MM.1S (cell line): ENCODE results near the gene HIPK4.
"Not testable (repeated sequence)": the region's sequence is repeated elsewhere in the genome, so short reads cannot be mapped to it uniquely, and the experiment has no call there.

Experiments used
- DNase-seq: peaks from one replicate; pipeline ENCODE4 v3.0.0-alpha.2; 2015
- H2AFZ ChIP-seq: fragments of 300-600 bp; sonication (generic); 2 replicates; pipeline ENCODE4 v1.6.0; 2016; ENCODE audit warnings: antibody characterized with exemption, low read length
- H3F3A ChIP-seq: fragments of 300-600 bp; sonication (generic); 2 replicates; pipeline ENCODE4 v1.6.1; 2016; ENCODE audit warnings: mild to moderate bottlenecking, antibody characterized with exemption, low read length, moderate library complexity, mixed read lengths; ENCODE audit not compliant: insufficient read depth
- H3K27ac ChIP-seq: fragments of 300-600 bp; sonication (generic); 2 replicates; pipeline ENCODE4 v1.5.1; 2016; ENCODE audit warnings: mild to moderate bottlenecking, low read length
- H3K27me3 ChIP-seq: fragments of 300-600 bp; sonication (generic); replicated peaks from 2 replicates; pipeline ENCODE4 v1.6.0; 2016; ENCODE audit warnings: low read length; ENCODE audit not compliant: insufficient read depth
- H3K36me3 ChIP-seq: fragments of 300-600 bp; sonication (generic); replicated peaks from 2 replicates; pipeline ENCODE4 v1.6.1; 2016; ENCODE audit warnings: mild to moderate bottlenecking, low read length, mixed read lengths; ENCODE audit not compliant: insufficient read depth
- H3K4me1 ChIP-seq: fragments of 300-600 bp; sonication (generic); 2 replicates; pipeline ENCODE4 v1.6.1; 2016; ENCODE audit warnings: low read length, mixed read lengths
- H3K4me2 ChIP-seq: fragments of 300-600 bp; sonication (generic); 2 replicates; pipeline ENCODE4 v1.6.0; 2016; ENCODE audit warnings: low read depth, low read length
- H3K4me3 ChIP-seq: fragments of 300-600 bp; sonication (generic); 2 replicates; pipeline ENCODE4 v1.5.1; 2016; ENCODE audit warnings: low read length, mixed read lengths
- H3K79me2 ChIP-seq: fragments of 300-600 bp; sonication (generic); 2 replicates; pipeline ENCODE4 v1.6.1; 2016; ENCODE audit warnings: mixed run types, low read length, mixed read lengths
- H3K9ac ChIP-seq: fragments of 300-600 bp; sonication (generic); 2 replicates; pipeline ENCODE4 v1.6.1; 2016; ENCODE audit warnings: low read length, mixed read lengths
- H3K9me2 ChIP-seq: fragments of 300-600 bp; sonication (generic); replicated peaks from 2 replicates; pipeline ENCODE4 v1.6.1; 2016; ENCODE audit warnings: mild to moderate bottlenecking, low read length, mixed read lengths; ENCODE audit not compliant: insufficient read depth
- H3K9me3 ChIP-seq: fragments of 300-600 bp; sonication (generic); replicated peaks from 2 replicates; pipeline ENCODE4 v1.6.1; 2016; ENCODE audit warnings: mild to moderate bottlenecking, low read length, mixed read lengths; ENCODE audit not compliant: insufficient read depth
- H4K20me1 ChIP-seq: fragments of 300-600 bp; sonication (generic); 2 replicates; pipeline ENCODE4 v1.6.1; 2016; ENCODE audit warnings: mild to moderate bottlenecking, low read length, moderate library complexity, mixed read lengths; ENCODE audit not compliant: insufficient read depth
- EZH2 ChIP-seq: fragments of 300-600 bp; sonication (generic); optimal IDR thresholded peaks from 2 replicates; pipeline ENCODE3; 2017; ENCODE audit warnings: low read depth, mild to moderate bottlenecking, antibody characterized with exemption, low read length, mixed read lengths
- EZH2phosphoT487 ChIP-seq: fragments of 300-600 bp; sonication (generic); IDR thresholded peaks from 2 replicates; pipeline ENCODE4 v1.6.1; 2018; ENCODE audit warnings: antibody characterized with exemption, low read length
- TF ChIP-seq, protein P1 (sequence below): fragments of 300-600 bp; sonication (generic); IDR thresholded peaks from 2 replicates; pipeline ENCODE4 v1.5.1; 2016; ENCODE audit warnings: antibody characterized with exemption, low read length, mixed read lengths

Gene HIPK4

DNA sequence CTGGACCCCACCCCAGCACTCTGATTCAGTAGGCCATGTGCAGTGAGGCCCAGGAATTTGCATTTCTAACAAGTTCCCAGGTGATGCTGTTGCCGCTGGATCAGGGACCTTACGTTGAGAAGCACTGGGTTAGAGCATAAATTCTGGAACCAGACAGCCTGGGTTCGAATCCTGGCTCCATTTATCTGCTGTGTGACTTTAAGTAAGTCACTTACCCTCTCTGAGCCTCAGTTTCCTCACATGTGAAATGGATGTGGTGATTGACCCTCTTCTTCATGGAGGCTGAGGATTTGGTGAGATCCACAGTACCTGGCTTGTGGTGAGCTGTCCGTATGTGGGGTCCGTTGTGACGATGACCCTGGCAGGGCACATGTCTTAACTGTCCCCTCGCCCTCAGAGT is 15.9 kb downstream of the HIPK4 start:
- DNase-seq = no peak
- no peak for TF ChIP-seq EZH2phosphoT487
- TF ChIP-seq EZH2 = no peak
- TF ChIP-seq, protein P1, sequence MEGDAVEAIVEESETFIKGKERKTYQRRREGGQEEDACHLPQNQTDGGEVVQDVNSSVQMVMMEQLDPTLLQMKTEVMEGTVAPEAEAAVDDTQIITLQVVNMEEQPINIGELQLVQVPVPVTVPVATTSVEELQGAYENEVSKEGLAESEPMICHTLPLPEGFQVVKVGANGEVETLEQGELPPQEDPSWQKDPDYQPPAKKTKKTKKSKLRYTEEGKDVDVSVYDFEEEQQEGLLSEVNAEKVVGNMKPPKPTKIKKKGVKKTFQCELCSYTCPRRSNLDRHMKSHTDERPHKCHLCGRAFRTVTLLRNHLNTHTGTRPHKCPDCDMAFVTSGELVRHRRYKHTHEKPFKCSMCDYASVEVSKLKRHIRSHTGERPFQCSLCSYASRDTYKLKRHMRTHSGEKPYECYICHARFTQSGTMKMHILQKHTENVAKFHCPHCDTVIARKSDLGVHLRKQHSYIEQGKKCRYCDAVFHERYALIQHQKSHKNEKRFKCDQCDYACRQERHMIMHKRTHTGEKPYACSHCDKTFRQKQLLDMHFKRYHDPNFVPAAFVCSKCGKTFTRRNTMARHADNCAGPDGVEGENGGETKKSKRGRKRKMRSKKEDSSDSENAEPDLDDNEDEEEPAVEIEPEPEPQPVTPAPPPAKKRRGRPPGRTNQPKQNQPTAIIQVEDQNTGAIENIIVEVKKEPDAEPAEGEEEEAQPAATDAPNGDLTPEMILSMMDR = no peak
- H3K36me3 ChIP-seq = no peaks in the 10 kb centered on the region

DNA sequence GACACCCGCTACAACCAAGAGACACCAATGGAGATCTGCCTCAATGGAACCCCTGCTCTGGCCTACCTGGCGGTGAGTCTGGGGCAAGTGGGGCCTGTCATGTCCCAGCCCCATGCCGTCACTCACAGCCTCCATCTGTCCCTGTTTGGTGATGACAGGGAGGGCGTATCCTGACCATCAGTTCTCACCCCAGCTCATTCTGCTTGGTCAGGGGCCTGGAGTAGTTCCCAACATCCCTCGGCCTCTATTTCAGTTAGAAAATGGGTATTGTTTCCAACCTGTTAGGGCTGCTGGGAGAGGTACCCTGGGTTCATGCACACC is 18.2 kb downstream of the HIPK4 start:
- Histone ChIP-seq H3K4me2 (no peak overlapping the region), H2AFZ (no peak overlapping the region), H3K9ac (no peak overlapping the region), H3K36me3 (no peaks in the 10 kb centered on the region), H3K4me1 (no peaks in the 10 kb centered on the region), H3K9me2 (no peaks in the 10 kb centered on the region), H3K27me3 (no peaks in the 10 kb centered on the region), H3F3A (no peaks in the 10 kb centered on the region), H3K4me3 (no peak overlapping the region), H3K27ac (no peak overlapping the region), H3K79me2 (no peaks in the 10 kb centered on the region), H4K20me1 (no peaks in the 10 kb centered on the region), H3K9me3 (no peaks in the 10 kb centered on the region)
- TF ChIP-seq, protein P1 = no peak
- no peak for TF ChIP-seq EZH2
- no peak for TF ChIP-seq EZH2phosphoT487
- no peak for DNase-seq

More for the DNA sequence above, 15.9 kb downstream of the HIPK4 start:
- no peaks in the 10 kb centered on the region for H3K27me3 ChIP-seq
- no peaks in the 10 kb centered on the region for H3F3A ChIP-seq
- H3K4me2 ChIP-seq = no peak overlapping the region
- no peak overlapping the region for H3K9ac ChIP-seq
- H3K9me3 ChIP-seq = no peaks in the 10 kb centered on the region
- H2AFZ ChIP-seq = no peak overlapping the region
- no peaks in the 10 kb centered on the region for H3K4me1 ChIP-seq
- H4K20me1 ChIP-seq = no peaks in the 10 kb centered on the region
- no peaks in the 10 kb centered on the region for H3K9me2 ChIP-seq
- H3K27ac ChIP-seq = no peak overlapping the region
- no peak overlapping the region for H3K4me3 ChIP-seq
- H3K79me2 ChIP-seq = no peaks in the 10 kb centered on the region

DNA sequence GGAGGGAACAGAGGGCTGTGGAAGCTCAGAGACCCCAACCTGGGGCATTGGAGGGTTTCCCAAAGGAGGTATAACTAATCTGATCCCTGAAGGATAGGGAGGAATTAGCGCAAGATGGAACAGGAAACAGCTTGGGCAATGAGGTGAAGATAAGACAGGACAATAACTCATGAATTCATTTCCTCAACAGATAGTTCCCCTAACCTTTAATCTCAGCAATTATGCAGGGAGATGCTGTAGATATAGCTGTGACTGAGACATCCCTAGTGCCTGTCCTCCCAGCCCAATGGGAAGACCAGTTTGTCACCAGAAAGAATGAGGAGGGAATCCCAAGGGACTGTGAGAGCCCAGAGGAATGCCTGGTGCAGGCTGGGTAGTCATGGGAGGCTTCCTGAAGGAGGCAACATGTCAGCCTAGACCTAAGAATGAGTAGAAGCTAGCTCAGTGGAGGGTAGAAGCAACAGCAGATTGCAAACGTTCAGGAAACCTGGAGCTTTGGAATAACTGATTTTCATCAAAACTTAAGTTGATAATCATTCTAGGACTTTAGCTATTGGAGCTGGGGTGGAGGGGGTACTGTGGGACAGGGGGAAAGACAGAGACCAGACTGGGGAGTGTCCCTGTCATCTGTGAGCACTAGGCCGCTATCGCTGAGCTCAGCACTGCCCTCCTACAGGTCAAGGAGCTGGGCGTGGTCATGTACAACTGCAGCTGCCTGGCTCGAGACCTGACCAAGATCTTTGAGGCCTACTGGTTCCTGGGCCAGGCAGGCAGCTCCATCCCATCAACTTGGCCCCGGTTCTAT is 18.8 kb downstream of the HIPK4 start:
- H3K27ac ChIP-seq = no peak overlapping the region
- no peaks in the 10 kb centered on the region for H3K36me3 ChIP-seq
- no peak overlapping the region for H2AFZ ChIP-seq
- H3K4me2 ChIP-seq = no peak overlapping the region
- H3K4me3 ChIP-seq = no peak overlapping the region
- H3K9me3 ChIP-seq = no peaks in the 10 kb centered on the region
- H3K9me2 ChIP-seq = no peaks in the 10 kb centered on the region
- TF ChIP-seq, protein P1 = no peak
- no peak for TF ChIP-seq EZH2
- TF ChIP-seq EZH2phosphoT487 = no peak
- no peaks in the 10 kb centered on the region for H3F3A ChIP-seq
- DNase-seq = no peak
- no peaks in the 10 kb centered on the region for H3K27me3 ChIP-seq
- H4K20me1 ChIP-seq = no peaks in the 10 kb centered on the region
- no peaks in the 10 kb centered on the region for H3K79me2 ChIP-seq
- H3K9ac ChIP-seq = no peak overlapping the region
- H3K4me1 ChIP-seq = no peaks in the 10 kb centered on the region

DNA sequence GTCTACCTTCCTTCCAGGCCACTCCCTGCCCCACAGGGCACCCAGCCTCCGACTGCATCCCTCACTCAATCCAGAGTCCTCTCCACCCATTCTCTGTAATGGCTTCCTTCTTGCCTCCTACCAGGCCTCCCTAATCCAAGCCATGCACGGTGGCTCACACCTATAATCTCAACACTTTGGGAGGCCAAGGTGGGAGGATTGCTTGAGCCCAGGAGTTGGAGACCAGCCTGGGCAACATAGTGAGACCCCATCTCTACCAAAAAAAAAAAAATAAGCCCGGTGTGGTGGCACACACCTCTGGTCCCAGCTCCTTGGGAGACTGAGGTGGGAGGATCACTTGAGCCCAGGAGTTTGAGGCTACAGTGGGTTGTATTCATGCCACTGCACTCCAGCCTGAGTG is 19.7 kb downstream of the HIPK4 start:
- H3K9ac ChIP-seq, H3F3A ChIP-seq, H2AFZ ChIP-seq, DNase-seq, H4K20me1 ChIP-seq, H3K36me3 ChIP-seq, H3K4me1 ChIP-seq, H3K4me2 ChIP-seq, H3K79me2 ChIP-seq, H3K27me3 ChIP-seq, H3K9me3 ChIP-seq, H3K4me3 ChIP-seq, H3K9me2 ChIP-seq, H3K27ac ChIP-seq: not testable (repeated sequence)
